ENCODE results near the gene FAM219A.

FAM219A gene

GRCh38 chr9:34380511-34381315 lies 77.7 kb downstream of the FAM219A start:
- DNase-seq (ENCODE audit: low read depth), result peak; percentile 95
- peak; percentile 63; the same call in 1 of the 2 replicates for TF ChIP-seq MYC (IDR thresholded peaks at IDR 0.05; ENCODE audit: low read depth, low read length)
- TF ChIP-seq MAX (IDR thresholded peaks at IDR 0.05; ENCODE audit: low read depth, low read length), result peak; percentile 82
- TF ChIP-seq CTCF (IDR thresholded peaks at IDR 0.05; ENCODE audit: low read depth, low read length), result no peak
- TF ChIP-seq POLR2A (IDR thresholded peaks at IDR 0.05; ENCODE audit: extremely low read depth, insufficient read length), result peak; percentile 70
- H3K4me3 ChIP-seq (ENCODE audit: low read depth, low read length), result no peak overlapping the region

- no peak for TF ChIP-seq CTCF (IDR thresholded peaks at IDR 0.05; ENCODE audit: low read depth, low read length)
- no peak for TF ChIP-seq POLR2A (IDR thresholded peaks at IDR 0.05; ENCODE audit: extremely low read depth, insufficient read length)
- no peak for TF ChIP-seq MYC (IDR thresholded peaks at IDR 0.05; ENCODE audit: low read depth, low read length)
- TF ChIP-seq MAX (IDR thresholded peaks at IDR 0.05; ENCODE audit: low read depth, low read length), result no peak
- DNase-seq (ENCODE audit: low read depth), result peak; percentile 30
- H3K4me3 ChIP-seq (ENCODE audit: low read depth, low read length), result no peak overlapping the region
Observed at GRCh38 chr9:34380034-34380510, 78.3 kb downstream of the FAM219A start.

GRCh38 chr9:34379334-34380033 lies 78.9 kb downstream of the FAM219A start:
- H3K4me3 ChIP-seq (ENCODE audit: low read depth, low read length), result no peak overlapping the region
- DNase-seq (ENCODE audit: low read depth), result peak; percentile 95
- TF ChIP-seq MYC (IDR thresholded peaks at IDR 0.05; ENCODE audit: low read depth, low read length), result peak; percentile 78
- peak; percentile 100 for TF ChIP-seq CTCF (IDR thresholded peaks at IDR 0.05; ENCODE audit: low read depth, low read length)
- TF ChIP-seq POLR2A (IDR thresholded peaks at IDR 0.05; ENCODE audit: extremely low read depth, insufficient read length), result no peak
- TF ChIP-seq MAX (IDR thresholded peaks at IDR 0.05; ENCODE audit: low read depth, low read length), result peak; percentile 90

- no peak overlapping the region for H3K4me3 ChIP-seq (ENCODE audit: low read depth, low read length)
- DNase-seq (ENCODE audit: low read depth), result no peak
- TF ChIP-seq MYC (IDR thresholded peaks at IDR 0.05; ENCODE audit: low read depth, low read length), result no peak
- no peak for TF ChIP-seq POLR2A (IDR thresholded peaks at IDR 0.05; ENCODE audit: extremely low read depth, insufficient read length)
- TF ChIP-seq CTCF (IDR thresholded peaks at IDR 0.05; ENCODE audit: low read depth, low read length), result no peak
- no peak for TF ChIP-seq MAX (IDR thresholded peaks at IDR 0.05; ENCODE audit: low read depth, low read length)
Observed at GRCh38 chr9:34378376-34379060, 79.9 kb downstream of the FAM219A start.

GRCh38 chr9:34377404-34377746 lies 81.0 kb downstream of the FAM219A start:
- DNase-seq (ENCODE audit: low read depth), result peak; percentile 77
- peak overlapping the region; percentile 78 for H3K4me3 ChIP-seq (ENCODE audit: low read depth, low read length)
- TF ChIP-seq MYC (IDR thresholded peaks at IDR 0.05; ENCODE audit: low read depth, low read length) (no peak), POLR2A (IDR thresholded peaks at IDR 0.05; ENCODE audit: extremely low read depth, insufficient read length) (no peak)
